ENCODE results near the gene ADAMTS2.

Gene ADAMTS2

DNA sequence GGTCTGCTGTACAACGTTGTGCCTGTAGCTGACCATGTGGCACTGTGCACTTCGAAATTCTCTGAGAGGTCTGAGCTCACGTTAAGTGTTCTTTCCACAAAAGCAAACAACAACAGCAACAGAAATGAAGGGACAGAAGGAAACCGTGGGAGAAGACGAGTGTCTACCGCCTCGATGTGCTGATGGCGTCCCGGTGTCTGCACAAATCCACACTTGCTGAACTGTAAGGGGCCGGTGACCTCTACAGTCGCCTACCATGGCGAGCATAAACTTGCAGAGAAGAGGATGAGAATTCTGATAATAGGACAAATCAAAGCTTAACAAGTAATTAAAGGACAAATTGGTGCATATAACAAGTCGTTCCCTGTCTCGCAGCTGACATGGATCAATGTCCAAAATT lies 114.0 kb downstream of the ADAMTS2 start:
- Histone ChIP-seq H3K4me3 (ENCODE audit: severe bottlenecking) (no peak overlapping the region), H3K27ac (ENCODE audit: poor library complexity, severe bottlenecking) (no peak overlapping the region), H3K4me1 (ENCODE audit: insufficient read depth, poor library complexity, severe bottlenecking) (no peaks in the 10 kb centered on the region), H3K9me3 (ENCODE audit: severe bottlenecking) (no peaks in the 10 kb centered on the region), H3K27me3 (ENCODE audit: insufficient read depth, poor library complexity, severe bottlenecking) (no peaks in the 10 kb centered on the region), H3K36me3 (ENCODE audit: low read depth) (no peaks in the 10 kb centered on the region)
- ATAC-seq (ENCODE audit: low read depth) (no peak), DNase-seq (ENCODE audit: low spot score) (no peak)
- TF ChIP-seq CTCF (IDR thresholded peaks at IDR 0.05; ENCODE audit: poor library complexity, severe bottlenecking): no peak

GRCh38 chr5:179230061-179230461 lies 115.2 kb downstream of the ADAMTS2 start:
- Histone ChIP-seq H3K36me3 (ENCODE audit: low read depth) (no peaks in the 10 kb centered on the region), H3K27me3 (ENCODE audit: insufficient read depth, poor library complexity, severe bottlenecking) (no peaks in the 10 kb centered on the region), H3K4me3 (ENCODE audit: severe bottlenecking) (no peak overlapping the region), H3K27ac (ENCODE audit: poor library complexity, severe bottlenecking) (no peak overlapping the region), H3K4me1 (ENCODE audit: insufficient read depth, poor library complexity, severe bottlenecking) (no peaks in the 10 kb centered on the region), H3K9me3 (ENCODE audit: severe bottlenecking) (no peaks in the 10 kb centered on the region)
- DNase-seq (ENCODE audit: low spot score) (peak; percentile 70), ATAC-seq (ENCODE audit: low read depth) (no peak)
- TF ChIP-seq CTCF (IDR thresholded peaks at IDR 0.05; ENCODE audit: poor library complexity, severe bottlenecking): no peak

DNA sequence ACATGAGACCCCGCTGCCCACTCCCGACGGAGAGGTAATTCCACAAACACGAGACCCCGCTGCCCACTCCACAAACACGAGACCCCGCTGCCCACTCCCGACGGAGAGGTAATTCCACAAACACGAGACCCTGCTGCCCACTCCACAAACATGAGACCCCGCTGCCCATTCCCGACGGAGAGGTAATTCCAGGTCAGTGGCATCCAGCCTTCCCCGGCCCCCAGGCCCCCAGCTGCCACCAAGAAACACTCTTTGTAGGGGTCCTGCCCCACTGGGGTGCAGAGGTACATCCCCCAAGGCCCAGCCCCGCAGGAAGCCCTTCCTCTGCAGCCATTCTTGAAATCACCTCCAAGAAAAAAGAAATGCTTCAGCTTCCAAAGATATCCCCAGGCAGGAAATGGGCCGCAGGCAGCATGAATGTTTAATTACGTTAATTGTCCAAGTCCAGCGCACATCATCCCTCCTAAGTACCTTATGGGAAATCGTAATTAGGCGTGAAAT lies 115.9 kb downstream of the ADAMTS2 start:
- Histone ChIP-seq H3K27ac (ENCODE audit: poor library complexity, severe bottlenecking) (no peak overlapping the region), H3K4me1 (ENCODE audit: insufficient read depth, poor library complexity, severe bottlenecking) (no peaks in the 10 kb centered on the region), H3K36me3 (ENCODE audit: low read depth) (no peaks in the 10 kb centered on the region), H3K9me3 (ENCODE audit: severe bottlenecking) (no peaks in the 10 kb centered on the region), H3K27me3 (ENCODE audit: insufficient read depth, poor library complexity, severe bottlenecking) (no peaks in the 10 kb centered on the region), H3K4me3 (ENCODE audit: severe bottlenecking) (no peak overlapping the region)
- ATAC-seq (ENCODE audit: low read depth) (no peak), DNase-seq (ENCODE audit: low spot score) (peak; percentile 40)
- TF ChIP-seq CTCF (IDR thresholded peaks at IDR 0.05; ENCODE audit: poor library complexity, severe bottlenecking): no peak

DNA sequence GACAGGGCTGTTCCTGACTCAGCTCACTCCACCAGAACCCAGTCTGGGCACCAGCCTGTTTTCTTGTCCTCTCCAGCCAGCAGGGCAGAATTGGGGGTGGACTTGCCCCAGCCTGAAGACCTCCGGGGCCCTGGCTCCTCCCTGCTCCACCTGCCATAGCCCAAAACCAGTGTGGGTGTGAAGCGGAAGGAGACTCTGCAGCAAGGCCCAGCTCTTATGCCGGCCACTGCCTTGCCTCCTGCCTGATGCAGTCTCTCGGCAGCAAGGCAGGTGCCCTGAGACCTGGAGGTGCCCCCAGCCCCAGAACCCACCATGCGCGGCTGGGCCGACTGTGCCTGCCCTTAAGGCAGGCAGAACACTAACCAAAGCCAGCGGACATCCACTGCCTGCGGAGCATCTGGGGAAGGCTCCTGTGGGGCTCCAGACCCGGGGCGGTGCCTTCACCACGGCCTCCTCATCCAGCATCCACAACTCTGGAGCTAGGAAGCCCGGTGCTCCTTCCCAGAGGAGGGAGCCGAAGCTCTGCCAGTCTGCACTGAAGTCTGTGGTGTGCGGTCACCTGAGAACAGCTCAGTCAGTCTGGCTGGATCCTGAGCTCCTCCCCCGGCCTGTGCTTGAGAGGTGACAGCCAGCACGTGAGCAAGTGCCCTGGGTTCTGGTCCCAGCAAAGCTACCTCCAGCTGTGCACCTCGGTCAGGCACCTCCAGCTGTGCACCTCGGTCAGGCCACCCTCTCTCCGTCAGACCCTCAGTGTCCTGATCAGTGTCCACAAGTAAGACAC lies 116.7 kb downstream of the ADAMTS2 start:
- TF ChIP-seq CTCF (IDR thresholded peaks at IDR 0.05; ENCODE audit: poor library complexity, severe bottlenecking): no peak
- ATAC-seq (ENCODE audit: low read depth): peak; percentile 43; the same call in 2 of the 3 replicates

More for the DNA sequence above, 116.7 kb downstream of the ADAMTS2 start:
- Histone ChIP-seq H3K27me3 (ENCODE audit: insufficient read depth, poor library complexity, severe bottlenecking) (no peaks in the 10 kb centered on the region), H3K4me1 (ENCODE audit: insufficient read depth, poor library complexity, severe bottlenecking) (no peaks in the 10 kb centered on the region), H3K9me3 (ENCODE audit: severe bottlenecking) (peaks cover 3% of the 10 kb centered on the region), H3K27ac (ENCODE audit: poor library complexity, severe bottlenecking) (no peak overlapping the region), H3K36me3 (ENCODE audit: low read depth) (no peaks in the 10 kb centered on the region), H3K4me3 (ENCODE audit: severe bottlenecking) (no peak overlapping the region)
- peak; percentile 59 for DNase-seq (ENCODE audit: low spot score)

All from RWPE2 (cell line).